MM.1S (cell line): ENCODE results near the gene USP31.

Source experiments
- CTCF ChIP-seq: fragments of 300-600 bp; sonication (generic); IDR thresholded peaks from 2 replicates; pipeline ENCODE4 v1.5.1; 2016; ENCODE audit warnings: antibody characterized with exemption, low read length, mixed read lengths
- EZH2phosphoT487 ChIP-seq: fragments of 300-600 bp; sonication (generic); IDR thresholded peaks from 2 replicates; pipeline ENCODE4 v1.6.1; 2018; ENCODE audit warnings: antibody characterized with exemption, low read length

- TF ChIP-seq CTCF, result no peak; the same call in 1 of the 2 replicates
- TF ChIP-seq EZH2phosphoT487, result no peak
Observed at GRCh38 chr16:23155445-23156049, 6.3 kb upstream of the USP31 start.
